MCF 10A (cell line): ENCODE results near the gene FAAP20. TPM values are rescaled to one million over a fixed set of nuclear protein-coding genes. Genes with fewer than 3 reads are reported as not detected.
A peak's percentile ranks its signal among the peaks of the same experiment; 100 is the strongest.

Experiments
- BruUV-seq: library from RNA; stranded (reverse); fragments of 400-500 nt; replicated peaks from 2 replicates; lab custom pipeline; 2021; lab: Mats Ljungman, UMichigan
- CTCF ChIA-PET: fragments of 300-600 bp; sonication (Branson Sonifier 250); formaldehyde crosslinking; extraction: SDS; loops from one replicate; lab custom pipeline; 2021; ENCODE audit warnings: antibody characterized with exemption, inconsistent platforms; lab: Yijun Ruan, JAX
- POLR2A ChIA-PET: fragments of 300-600, 350-650 bp; sonication (Branson Sonifier 250); formaldehyde crosslinking; extraction: SDS; loops from one replicate; lab custom pipeline; 2020; ENCODE audit warnings: antibody characterized with exemption, inconsistent platforms; lab: Yijun Ruan, JAX
- DNase-seq: peaks from one replicate; pipeline ENCODE4 v3.0.0-alpha.2; 2018; ENCODE audit not compliant: unreplicated experiment
- H3K27ac Mint-ChIP-seq: one replicate; pipeline ENCODE4 v1.8.0; 2022; ENCODE audit warnings: mild to moderate bottlenecking, low read depth, mixed read lengths; ENCODE audit not compliant: unreplicated experiment
- H3K27me3 Mint-ChIP-seq: one replicate; pipeline ENCODE4 v1.8.0; 2022; ENCODE audit warnings: mixed read lengths; ENCODE audit not compliant: insufficient read depth, unreplicated experiment
- H3K36me3 Mint-ChIP-seq: one replicate; pipeline ENCODE4 v1.8.0; 2022; ENCODE audit warnings: mild to moderate bottlenecking, moderate library complexity, mixed read lengths; ENCODE audit not compliant: insufficient read depth, unreplicated experiment
- H3K4me1 Mint-ChIP-seq: one replicate; pipeline ENCODE4 v1.8.0; 2022; ENCODE audit warnings: mixed read lengths; ENCODE audit not compliant: insufficient read depth, unreplicated experiment
- H3K4me3 Mint-ChIP-seq: one replicate; pipeline ENCODE4 v1.8.0; 2022; ENCODE audit warnings: mild to moderate bottlenecking, moderate library complexity, mixed read lengths; ENCODE audit not compliant: unreplicated experiment
- H3K9me3 Mint-ChIP-seq: one replicate; pipeline ENCODE4 v1.8.0; 2022; ENCODE audit warnings: mixed read lengths; ENCODE audit not compliant: unreplicated experiment
- CTCF ChIP-seq: fragments of 200-600 bp; IDR thresholded peaks from one replicate; pipeline ENCODE4 v1.8.0; 2022; ENCODE audit warnings: antibody characterized with exemption, mild to moderate bottlenecking; ENCODE audit not compliant: unreplicated experiment
- intact Hi-C: fragments of 100-400 bp; cut with micrococcal nuclease; formaldehyde crosslinking; loops from 2 replicates; pipeline ENCODE4 v1.14.1; 2022
- total RNA-seq: library from RNA; stranded (reverse); gene quantifications from 2 replicates; pipeline ENCODE4 v1.2.3, GENCODE V29; 2022

FAAP20 gene
- total RNA-seq, 1 experiment from 2014 or later, result 75.9 TPM

GRCh38 chr1:2228694-2229036, 34.1 kb upstream of the FAAP20 start:
- CTCF ChIA-PET, result interaction anchor here (1.3 to 2.8 kb wide), 4 partner anchors 17 to 153 kb away, joined by 4 to 9 read pairs (median 6); partner anchors contain the start of gene FAAP20
- no TSS peak for BruUV-seq
- TF ChIP-seq CTCF, result no peak

GRCh38 chr1:2228157-2228594, 33.6 kb upstream of the FAAP20 start, which contains the start of gene SKI:
Gene SKI (plus strand): TSS chr1:2228319. CDS start chr1:2228767, 448 bp downstream.
- ChIA-PET POLR2A (interaction anchor here (1.5 to 4.6 kb wide), 3 partner anchors 16 to 38 kb away, joined by 7 to 23 read pairs (median 15); no protein-coding TSS in a partner anchor), CTCF (interaction anchor here (1.3 to 2.8 kb wide), 2 partner anchors 33 to 154 kb away, joined by 8 to 9 read pairs; partner anchors contain the start of gene FAAP20)
- H3K9me3 Mint-ChIP-seq, result no peaks in the 10 kb centered on the region
- peaks cover 15% of the 10 kb centered on the region for H3K36me3 Mint-ChIP-seq
- H3K27ac Mint-ChIP-seq, result peak within 1 kb of the TSS; percentile 75
- H3K4me3 Mint-ChIP-seq, result peak within 1 kb of the TSS; percentile 78
- intact Hi-C loops, result no loop called here
- TF ChIP-seq CTCF, result no peak
- no TSS peak for BruUV-seq
- no peak for DNase-seq
- no peaks in the 10 kb centered on the region for H3K27me3 Mint-ChIP-seq
- peaks cover 20% of the 10 kb centered on the region for H3K4me1 Mint-ChIP-seq

More at GRCh38 chr1:2228694-2229036, 34.1 kb upstream of the FAAP20 start:
- H3K4me1 Mint-ChIP-seq, result peaks cover 20% of the 10 kb centered on the region
- POLR2A ChIA-PET, result interaction anchor here (0.8 to 4.6 kb wide), 9 partner anchors 11 to 327 kb away, joined by 3 to 23 read pairs (median 4); partner anchors contain the start of genes PANK4 and TNFRSF14
- peak overlapping the region; percentile 78 for H3K4me3 Mint-ChIP-seq
- peak overlapping the region; percentile 75 for H3K27ac Mint-ChIP-seq
- H3K36me3 Mint-ChIP-seq, result peaks cover 15% of the 10 kb centered on the region
- H3K27me3 Mint-ChIP-seq, result no peaks in the 10 kb centered on the region
- no peaks in the 10 kb centered on the region for H3K9me3 Mint-ChIP-seq
- intact Hi-C loops, result no loop called here
- DNase-seq, result no peak

- CTCF ChIA-PET, result interaction anchor here (2.8 kb wide), 1 partner anchor 32 kb away, joined by 9 read pairs; the partner anchor contains the start of gene FAAP20
- intact Hi-C loops, result no loop called here
- no peak for TF ChIP-seq CTCF
- no TSS peak for BruUV-seq
- peaks cover 15% of the 10 kb centered on the region for H3K4me1 Mint-ChIP-seq
- peaks cover 15% of the 10 kb centered on the region for H3K36me3 Mint-ChIP-seq
- H3K4me3 Mint-ChIP-seq, result peak overlapping the region; percentile 74
- H3K27me3 Mint-ChIP-seq, result no peaks in the 10 kb centered on the region
- H3K9me3 Mint-ChIP-seq, result no peaks in the 10 kb centered on the region
- peak; percentile 95 for DNase-seq
- no peak overlapping the region for H3K27ac Mint-ChIP-seq
- POLR2A ChIA-PET, result interaction anchor here (0.7 to 4.6 kb wide), 4 partner anchors 15 to 164 kb away, joined by 3 to 15 read pairs (median 5); partner anchors contain the start of genes FAAP20, MORN1 and RER1
These were observed 33.0 kb upstream of the FAAP20 start for GRCh38 chr1:2227346-2228156.
